ENCODE data around the gene TSPAN5.

- no peak for TF ChIP-seq CTCF (IDR thresholded peaks at IDR 0.05; ENCODE audit: insufficient read depth, low read depth, low read length)
- TF ChIP-seq EZH2 (IDR thresholded peaks at IDR 0.05; ENCODE audit: insufficient read depth, low read length): no peak
These were observed 156.4 kb downstream of the TSPAN5 start for GRCh38 chr4:98502031-98502430.
